ENCODE results near the gene BCL3.
"Not testable (repeated sequence)": the region's sequence is repeated elsewhere in the genome, so short reads cannot be mapped to it uniquely, and the experiment has no call there.

Gene BCL3

GRCh38 chr19:44767295-44768180 is 19.0 kb downstream of the BCL3 start:
- peaks cover 15% of the 10 kb centered on the region for H3K4me1 Mint-ChIP-seq
- H3K27ac Mint-ChIP-seq = no peak overlapping the region
- DNase-seq (ENCODE audit: low spot score in 2 of 2) = no peak
- H3K4me3 Mint-ChIP-seq = no peak overlapping the region
- H3K36me3 Mint-ChIP-seq = no peaks in the 10 kb centered on the region
- H3K27me3 Mint-ChIP-seq = no peaks in the 10 kb centered on the region
- no peak for ATAC-seq (ENCODE audit: low read depth)
- H3K9me3 Mint-ChIP-seq = no peaks in the 10 kb centered on the region

- no peak overlapping the region for H3K27ac Mint-ChIP-seq
- peak overlapping the region; percentile 22 for H3K4me3 Mint-ChIP-seq
- H3K9me3 Mint-ChIP-seq = no peaks in the 10 kb centered on the region
- H3K4me1 Mint-ChIP-seq = peaks cover 10% of the 10 kb centered on the region
- ATAC-seq (ENCODE audit: low read depth) (peak; percentile 98), DNase-seq (ENCODE audit: low spot score in 2 of 2) (peak; percentile 97 to 98)
- H3K36me3 Mint-ChIP-seq = no peaks in the 10 kb centered on the region
- H3K27me3 Mint-ChIP-seq = peaks cover 1% of the 10 kb centered on the region
Observed at GRCh38 chr19:44770550-44771257, 22.2 kb downstream of the BCL3 start.

- H3K9me3 Mint-ChIP-seq; H3K27me3 Mint-ChIP-seq; DNase-seq (ENCODE audit: low spot score in 2 of 2); H3K27ac Mint-ChIP-seq; ATAC-seq (ENCODE audit: low read depth); H3K36me3 Mint-ChIP-seq; H3K4me3 Mint-ChIP-seq; H3K4me1 Mint-ChIP-seq: not testable (repeated sequence)
Observed at GRCh38 chr19:44772144-44772543, 23.6 kb downstream of the BCL3 start.

GRCh38 chr19:44772959-44773358 is 24.5 kb downstream of the BCL3 start:
- Mint-ChIP-seq H3K4me1 (peaks cover 6% of the 10 kb centered on the region), H3K4me3 (no peak overlapping the region), H3K27me3 (peaks cover 3% of the 10 kb centered on the region), H3K27ac (no peak overlapping the region), H3K9me3 (no peaks in the 10 kb centered on the region), H3K36me3 (no peaks in the 10 kb centered on the region)
- ATAC-seq (ENCODE audit: low read depth) = no peak
- no peak for DNase-seq (ENCODE audit: low spot score in 2 of 2)

GRCh38 chr19:44775676-44776240 is 27.2 kb downstream of the BCL3 start:
- DNase-seq (ENCODE audit: low spot score in 2 of 2) (no peak), ATAC-seq (ENCODE audit: low read depth) (no peak)
- no peak overlapping the region for H3K27ac Mint-ChIP-seq
- H3K9me3 Mint-ChIP-seq = no peaks in the 10 kb centered on the region
- H3K4me3 Mint-ChIP-seq = no peak overlapping the region
- peaks cover 6% of the 10 kb centered on the region for H3K27me3 Mint-ChIP-seq
- H3K4me1 Mint-ChIP-seq = no peaks in the 10 kb centered on the region
- H3K36me3 Mint-ChIP-seq = no peaks in the 10 kb centered on the region

GRCh38 chr19:44776402-44777096 is 28.0 kb downstream of the BCL3 start:
- Mint-ChIP-seq H3K4me1 (no peaks in the 10 kb centered on the region), H3K9me3 (no peaks in the 10 kb centered on the region), H3K27me3 (peaks cover 6% of the 10 kb centered on the region), H3K36me3 (no peaks in the 10 kb centered on the region), H3K4me3 (no peak overlapping the region), H3K27ac (no peak overlapping the region)
- DNase-seq (ENCODE audit: low spot score in 2 of 2) = no peak
- no peak for ATAC-seq (ENCODE audit: low read depth)

- Mint-ChIP-seq H3K36me3 (no peaks in the 10 kb centered on the region), H3K4me3 (no peak within 1 kb of the TSS), H3K27me3 (peaks cover 9% of the 10 kb centered on the region), H3K9me3 (no peaks in the 10 kb centered on the region), H3K4me1 (no peaks in the 10 kb centered on the region), H3K27ac (no peak within 1 kb of the TSS)
- ATAC-seq (ENCODE audit: low read depth) (no peak), DNase-seq (ENCODE audit: low spot score in 2 of 2) (no peak)
Observed at GRCh38 chr19:44777715-44778347, 29.3 kb downstream of the BCL3 start, which contains the start of gene CBLC. TSS of gene CBLC (plus strand) at chr19:44777890. CDS start at chr19:44777932, 42 bp downstream.

- Mint-ChIP-seq H3K4me1 (peaks cover under 1% of the 10 kb centered on the region), H3K27me3 (peaks cover 9% of the 10 kb centered on the region), H3K27ac (no peak overlapping the region), H3K36me3 (no peaks in the 10 kb centered on the region), H3K9me3 (no peaks in the 10 kb centered on the region), H3K4me3 (no peak overlapping the region)
- DNase-seq (ENCODE audit: low spot score in 2 of 2) (no peak), ATAC-seq (ENCODE audit: low read depth) (no peak)
Observed at GRCh38 chr19:44779150-44779549, 30.6 kb downstream of the BCL3 start.

- H3K4me3 Mint-ChIP-seq; ATAC-seq (ENCODE audit: low read depth); H3K9me3 Mint-ChIP-seq; H3K4me1 Mint-ChIP-seq; H3K36me3 Mint-ChIP-seq; DNase-seq (ENCODE audit: low spot score in 2 of 2); H3K27ac Mint-ChIP-seq: not testable (repeated sequence)
- H3K27me3 Mint-ChIP-seq = peaks cover 12% of the 10 kb centered on the region
Observed at GRCh38 chr19:44781694-44782093, 33.2 kb downstream of the BCL3 start.

GRCh38 chr19:44782729-44783128 is 34.2 kb downstream of the BCL3 start:
- H3K4me1 Mint-ChIP-seq = peaks cover 4% of the 10 kb centered on the region
- DNase-seq (ENCODE audit: low spot score in 2 of 2) = no peak
- no peak overlapping the region for H3K27ac Mint-ChIP-seq
- peaks cover 12% of the 10 kb centered on the region for H3K27me3 Mint-ChIP-seq
- H3K36me3 Mint-ChIP-seq = no peaks in the 10 kb centered on the region
- ATAC-seq (ENCODE audit: low read depth) = no peak
- no peak overlapping the region for H3K4me3 Mint-ChIP-seq
- no peaks in the 10 kb centered on the region for H3K9me3 Mint-ChIP-seq

- Mint-ChIP-seq H3K4me3 (no peak overlapping the region), H3K27me3 (peaks cover 12% of the 10 kb centered on the region), H3K4me1 (peaks cover 4% of the 10 kb centered on the region), H3K9me3 (no peaks in the 10 kb centered on the region), H3K36me3 (no peaks in the 10 kb centered on the region), H3K27ac (no peak overlapping the region)
- ATAC-seq (ENCODE audit: low read depth) (no peak), DNase-seq (ENCODE audit: low spot score in 2 of 2) (no peak)
Observed at GRCh38 chr19:44783545-44783944, 35.0 kb downstream of the BCL3 start.

GRCh38 chr19:44785271-44785670 is 36.8 kb downstream of the BCL3 start:
- DNase-seq (ENCODE audit: low spot score in 2 of 2) (no peak), ATAC-seq (ENCODE audit: low read depth) (no peak)
- Mint-ChIP-seq H3K36me3 (no peaks in the 10 kb centered on the region), H3K27me3 (peaks cover 9% of the 10 kb centered on the region), H3K4me1 (peaks cover 4% of the 10 kb centered on the region), H3K27ac (no peak overlapping the region), H3K9me3 (no peaks in the 10 kb centered on the region), H3K4me3 (no peak overlapping the region)

GRCh38 chr19:44785993-44786392 is 37.5 kb downstream of the BCL3 start:
- no peak for DNase-seq (ENCODE audit: low spot score in 2 of 2)
- ATAC-seq (ENCODE audit: low read depth) = no peak
- Mint-ChIP-seq H3K4me3 (no peak overlapping the region), H3K9me3 (no peaks in the 10 kb centered on the region), H3K27ac (no peak overlapping the region), H3K27me3 (peaks cover 9% of the 10 kb centered on the region), H3K4me1 (peaks cover 4% of the 10 kb centered on the region), H3K36me3 (no peaks in the 10 kb centered on the region)

All from memory B cell (primary cell).